PC-9 (cell line): ENCODE measurements around the gene CACNA1D.

Experiments
- CTCF ChIP-seq: fragments of 200-600 bp; sonication (generic); conservative IDR thresholded peaks from 2 replicates; pipeline ENCODE4 v1.6.1; 2017; ENCODE audit warnings: mixed run types, antibody characterized with exemption, mild to moderate bottlenecking, moderate library complexity
- EZH2 ChIP-seq: fragments of 200-600 bp; sonication (generic); IDR thresholded peaks from 2 replicates; pipeline ENCODE4 v1.8.0; 2017; ENCODE audit warnings: antibody characterized with exemption, low read depth

- no peak for TF ChIP-seq CTCF
- TF ChIP-seq EZH2: no peak
These were observed 30.2 kb downstream of the CACNA1D start for GRCh38 chr3:53524566-53524965.
